IMR-90 (cell line): ENCODE data around the gene PLXDC2. TPM values are rescaled to one million over a fixed set of nuclear protein-coding genes. Genes with fewer than 3 reads are reported as not detected.

ENCODE experiments used
- ATAC-seq: fragments of 200-7000 bp; cut with Tn5 transposase; 2 replicates; pipeline ENCODE4 v1.9.1; 2020; ENCODE audit warnings: low read depth, mild to moderate bottlenecking, moderate library complexity
- BruUV-seq: library from RNA; stranded (reverse); fragments of 400-500 nt; replicated peaks from 2 replicates; lab custom pipeline; 2021; lab: Mats Ljungman, UMichigan
- CTCF ChIA-PET: fragments of 300-600 bp; formaldehyde crosslinking; extraction: SDS; loops from one replicate; lab custom pipeline; 2021; ENCODE audit warnings: antibody characterized with exemption; lab: Yijun Ruan, JAX
- POLR2A ChIA-PET: fragments of 300-600 bp; sonication (Branson Sonifier 250); formaldehyde crosslinking; loops from one replicate; lab custom pipeline; 2022; ENCODE audit warnings: antibody characterized with exemption; ENCODE audit not compliant: unreplicated experiment; lab: Charles Lee
- DNase-seq: peaks from one replicate; pipeline ENCODE4 v3.0.0; 2013
- H2AFZ ChIP-seq: replicated peaks from 2 replicates; pipeline ENCODE3; 2013; ENCODE audit warnings: low read length, mild to moderate bottlenecking; ENCODE audit not compliant: poor library complexity
- H2AK5ac ChIP-seq: 2 replicates; pipeline ENCODE4 v1.6.1; 2013; ENCODE audit warnings: low read depth, low read length, inconsistent platforms
- H2AK9ac ChIP-seq: replicated peaks from 2 replicates; pipeline ENCODE3; 2013; ENCODE audit warnings: mild to moderate bottlenecking, low read depth, low read length, moderate library complexity; ENCODE audit not compliant: poor library complexity
- H2BK120ac ChIP-seq: 2 replicates; pipeline ENCODE4 v1.6.1; 2013; ENCODE audit warnings: low read depth, low read length, inconsistent platforms
- H2BK15ac ChIP-seq: 3 replicates; pipeline ENCODE4 v1.6.1; 2013; ENCODE audit warnings: low read depth, low read length, inconsistent platforms
- H2BK20ac ChIP-seq: 2 replicates; pipeline ENCODE4 v1.6.1; 2013; ENCODE audit warnings: low read depth, mild to moderate bottlenecking, inconsistent platforms, low read length, moderate library complexity
- H2BK5ac ChIP-seq: 2 replicates; pipeline ENCODE4 v1.6.1; 2013; ENCODE audit warnings: mild to moderate bottlenecking, low read depth, low read length, inconsistent platforms; ENCODE audit not compliant: poor library complexity, severe bottlenecking
- H3K14ac ChIP-seq: replicated peaks from 2 replicates; pipeline ENCODE4 v1.6.1; 2013; ENCODE audit warnings: low read depth, low read length, inconsistent platforms
- H3K18ac ChIP-seq: 2 replicates; pipeline ENCODE4 v1.6.1; 2013; ENCODE audit warnings: low read depth, low read length, control low read depth
- H3K23ac ChIP-seq: 2 replicates; pipeline ENCODE4 v1.6.1; 2013; ENCODE audit warnings: low read depth, low read length, inconsistent platforms
- H3K27ac ChIP-seq: 2 replicates; pipeline ENCODE4 v1.5.1; 2013; ENCODE audit warnings: mild to moderate bottlenecking, control low read depth, low read length; ENCODE audit not compliant: insufficient read depth
- H3K27me3 ChIP-seq: 2 replicates; pipeline ENCODE4 v1.6.1; 2013; ENCODE audit warnings: low read length; ENCODE audit not compliant: control insufficient read depth, insufficient read depth
- H3K36me3 ChIP-seq: 2 replicates; pipeline ENCODE4 v1.6.1; 2013; ENCODE audit warnings: low read length, mixed read lengths; ENCODE audit not compliant: control insufficient read depth, insufficient read depth
- H3K4ac ChIP-seq: 2 replicates; pipeline ENCODE4 v1.6.1; 2013; ENCODE audit warnings: low read depth, low read length, inconsistent platforms
- H3K4me1 ChIP-seq: 2 replicates; pipeline ENCODE4 v1.6.1; 2013; ENCODE audit warnings: low read length, mixed read lengths; ENCODE audit not compliant: control insufficient read depth, insufficient read depth
- H3K4me2 ChIP-seq: 2 replicates; pipeline ENCODE4 v1.6.1; 2013; ENCODE audit warnings: low read depth, mild to moderate bottlenecking, control low read depth, low read length, moderate library complexity
- H3K4me3 ChIP-seq: 2 replicates; pipeline ENCODE4 v1.5.1; 2013; ENCODE audit warnings: low read depth, mild to moderate bottlenecking, control low read depth, low read length, moderate library complexity; ENCODE audit not compliant: insufficient read depth
- H3K56ac ChIP-seq: 2 replicates; pipeline ENCODE4 v1.6.1; 2013; ENCODE audit warnings: low read length, inconsistent platforms; ENCODE audit not compliant: insufficient read depth; ENCODE audit errors: extremely low read depth
- H3K79me1 ChIP-seq, 2 experiments: 2 replicates each; pipeline ENCODE4 v1.6.1; 2013; ENCODE audit warnings: low read length in 2 of 2, inconsistent platforms in 1 of 2, low read depth in 1 of 2
- H3K9ac ChIP-seq: 2 replicates; pipeline ENCODE4 v1.6.1; 2013; ENCODE audit warnings: low read depth, low read length, control low read depth
- H3K9me1 ChIP-seq: 2 replicates; pipeline ENCODE4 v1.6.1; 2013; ENCODE audit warnings: low read length, inconsistent platforms; ENCODE audit not compliant: insufficient read depth
- H3K9me3 ChIP-seq: 2 replicates; pipeline ENCODE4 v1.6.1; 2013; ENCODE audit warnings: low read length; ENCODE audit not compliant: control insufficient read depth, insufficient read depth
- H4K20me1 ChIP-seq: 2 replicates; pipeline ENCODE4 v1.6.1; 2013; ENCODE audit warnings: low read length, inconsistent platforms; ENCODE audit not compliant: insufficient read depth
- H4K5ac ChIP-seq: 2 replicates; pipeline ENCODE4 v1.6.1; 2013; ENCODE audit warnings: mild to moderate bottlenecking, low read depth, low read length, control low read depth
- H4K8ac ChIP-seq, 2 experiments: 2 replicates each; pipeline ENCODE4 v1.6.1; 2013; ENCODE audit warnings: low read depth in 2 of 2, low read length in 2 of 2, control low read depth in 1 of 2, inconsistent platforms in 1 of 2
- H4K91ac ChIP-seq: 2 replicates; pipeline ENCODE4 v1.6.1; 2013; ENCODE audit warnings: low read depth, low read length, inconsistent platforms; ENCODE audit not compliant: insufficient read depth
- CTCF ChIP-seq: conservative IDR thresholded peaks from 2 replicates; pipeline ENCODE4 v1.5.1; 2012; ENCODE audit warnings: mild to moderate bottlenecking, low read depth, low read length, improper control_type of control experiment
- NFE2L2 ChIP-seq: fragments of 150-350 bp; IDR thresholded peaks from 2 replicates; pipeline ENCODE4 v1.6.1; 2016; ENCODE audit warnings: low read depth, mild to moderate bottlenecking, low read length
- RAD21 ChIP-seq: IDR thresholded peaks from 2 replicates; pipeline ENCODE4 v1.6.1; 2012; ENCODE audit warnings: low read length, improper control_type of control experiment
- dilution Hi-C: fragments of 300-500 bp; cut with HindIII; formaldehyde crosslinking; loops from one replicate; pipeline ENCODE4 v1.14.3; 2018; ENCODE audit warnings: low sequenced_read_pairs; ENCODE audit not compliant: unreplicated experiment
- in situ Hi-C: fragments of 300-500 bp; cut with MboI; formaldehyde crosslinking; loops from 3 replicates; pipeline ENCODE4 v1.14.3; 2019; ENCODE audit warnings: low sequenced_read_pairs, inconsistent platforms, mixed read lengths
- intact Hi-C: fragments of 100-400 bp; cut with micrococcal nuclease; formaldehyde crosslinking; loops from 2 replicates; pipeline ENCODE4 v1.10.0; 2022
- polyA plus RNA-seq, 3 experiments: library from polyadenylated mRNA; depleted of rRNA; stranded (reverse); fragments of >200 nt; gene quantifications; 2 replicates each; pipeline ENCODE4 v1.2.3, GENCODE V29; 2012; ENCODE audit warnings: low replicate concordance in 1 of 3
- total RNA-seq: library from RNA; depleted of rRNA; stranded (reverse); fragments of >200 nt; gene quantifications from 2 replicates; pipeline ENCODE4 v1.2.3, GENCODE V29; 2012

The PLXDC2 gene
- total and polyA plus RNA-seq, 2 of the 4 experiments (the other 2 are of a cell fraction), result 3.2 to 6.1 TPM

GRCh38 chr10:20233423-20233822, 417.2 kb downstream of the PLXDC2 start:
- no peak for TF ChIP-seq CTCF
- no peak for TF ChIP-seq RAD21
- TF ChIP-seq NFE2L2, result no peak
- Histone ChIP-seq H2AFZ (no peak overlapping the region), H4K5ac (no peak overlapping the region), H3K27me3 (no peaks in the 10 kb centered on the region), H2BK5ac (no peak overlapping the region), H3K4me3 (no peak overlapping the region), H3K9me3 (no peaks in the 10 kb centered on the region), H3K79me1 (no peaks in the 10 kb centered on the region), H4K8ac (no peak overlapping the region), H2BK20ac (no peak overlapping the region), H3K4ac (no peak overlapping the region), H2BK120ac (no peak overlapping the region), H3K27ac (no peak overlapping the region), H3K9me1 (no peaks in the 10 kb centered on the region), H3K36me3 (no peaks in the 10 kb centered on the region), H2AK5ac (no peak overlapping the region), H3K56ac (no peak overlapping the region), H4K20me1 (no peaks in the 10 kb centered on the region), H3K9ac (no peak overlapping the region), H3K14ac (no peak overlapping the region), H3K18ac (no peak overlapping the region), H2AK9ac (no peak overlapping the region), H3K23ac (no peak overlapping the region), H3K4me1 (no peaks in the 10 kb centered on the region), H3K4me2 (no peak overlapping the region), H2BK15ac (no peak overlapping the region), H4K91ac (no peak overlapping the region)
- dilution Hi-C loops (no loop called here), intact Hi-C loops (no loop called here), in situ Hi-C loops (no loop called here)
- ChIA-PET CTCF (no interaction called here), POLR2A (no interaction called here)
- DNase-seq, result no peak
- no peak for ATAC-seq
- no TSS peak for BruUV-seq
